Stimulated activated CD4-positive, alpha-beta T cell treated with anti-CD3 and anti-CD28 coated beads, Interleukin-4, amount 100 ng/mL, for 1 hour (primary cell): ENCODE data around the gene STK24.

Experiments
- DNase-seq: peaks from one replicate; pipeline ENCODE4 v3.0.0-alpha.2; 2020

Gene STK24

GRCh38 chr13:98508280-98508679, 68.6 kb downstream of the STK24 start:
- DNase-seq = no peak

GRCh38 chr13:98507282-98507797, 69.6 kb downstream of the STK24 start:
- DNase-seq = no peak

- no peak for DNase-seq
Observed at GRCh38 chr13:98506728-98507230, 70.1 kb downstream of the STK24 start.

DNA sequence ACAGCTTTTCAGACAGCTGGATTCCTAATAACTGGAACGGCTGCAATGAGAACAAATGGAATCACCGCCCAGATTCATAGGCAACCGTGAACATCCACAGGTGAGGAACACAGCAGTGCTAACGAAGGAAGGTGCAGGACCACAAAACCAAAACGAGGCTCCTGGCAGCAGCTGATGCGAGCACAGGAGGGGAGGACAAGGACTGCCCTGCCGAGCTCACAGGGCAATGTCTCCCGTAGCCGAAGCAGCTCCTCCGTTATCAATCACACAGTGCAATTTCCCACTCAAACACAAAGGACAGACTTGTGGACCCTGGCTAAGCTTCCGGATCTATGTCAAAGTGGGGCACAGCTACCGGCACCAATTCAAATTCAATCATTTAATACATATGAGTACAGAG, 70.6 kb downstream of the STK24 start:
- no peak for DNase-seq

DNA sequence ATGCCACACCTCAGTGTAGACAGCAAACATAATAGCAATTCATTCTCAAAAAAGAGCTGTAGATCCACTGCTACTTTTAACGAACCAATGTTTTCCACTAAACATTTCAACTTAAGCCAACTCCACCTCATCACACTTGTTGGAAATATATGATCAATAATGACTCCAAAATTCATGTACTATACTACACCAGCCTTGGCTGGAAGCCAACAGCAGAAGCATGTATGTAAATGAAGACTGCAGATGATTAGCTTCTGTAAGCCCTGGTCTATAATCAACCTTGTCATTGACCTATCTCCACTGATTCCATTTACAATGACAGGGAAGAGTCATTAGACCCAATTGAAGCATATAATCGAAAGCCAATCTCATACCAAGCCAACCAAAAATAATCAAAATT, 71.7 kb downstream of the STK24 start:
- DNase-seq = no peak

- DNase-seq = no peak
Observed at GRCh38 chr13:98504371-98504963, 72.4 kb downstream of the STK24 start.

DNA sequence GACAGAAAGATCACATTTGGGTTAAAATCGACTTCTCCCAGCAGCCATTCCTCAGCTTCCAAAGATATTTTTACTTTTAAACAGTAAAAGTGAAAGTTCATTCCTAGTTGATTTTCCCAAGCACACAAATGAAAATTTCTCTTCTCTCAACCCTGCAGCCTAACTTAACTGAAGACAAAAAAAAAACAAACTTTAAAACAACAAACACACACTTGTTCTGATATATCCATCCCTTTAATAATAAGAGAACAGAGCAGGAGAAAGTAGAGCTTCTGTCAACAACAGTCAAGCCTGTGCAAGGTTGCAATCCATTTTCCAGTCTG, 72.9 kb downstream of the STK24 start:
- DNase-seq = no peak

DNA sequence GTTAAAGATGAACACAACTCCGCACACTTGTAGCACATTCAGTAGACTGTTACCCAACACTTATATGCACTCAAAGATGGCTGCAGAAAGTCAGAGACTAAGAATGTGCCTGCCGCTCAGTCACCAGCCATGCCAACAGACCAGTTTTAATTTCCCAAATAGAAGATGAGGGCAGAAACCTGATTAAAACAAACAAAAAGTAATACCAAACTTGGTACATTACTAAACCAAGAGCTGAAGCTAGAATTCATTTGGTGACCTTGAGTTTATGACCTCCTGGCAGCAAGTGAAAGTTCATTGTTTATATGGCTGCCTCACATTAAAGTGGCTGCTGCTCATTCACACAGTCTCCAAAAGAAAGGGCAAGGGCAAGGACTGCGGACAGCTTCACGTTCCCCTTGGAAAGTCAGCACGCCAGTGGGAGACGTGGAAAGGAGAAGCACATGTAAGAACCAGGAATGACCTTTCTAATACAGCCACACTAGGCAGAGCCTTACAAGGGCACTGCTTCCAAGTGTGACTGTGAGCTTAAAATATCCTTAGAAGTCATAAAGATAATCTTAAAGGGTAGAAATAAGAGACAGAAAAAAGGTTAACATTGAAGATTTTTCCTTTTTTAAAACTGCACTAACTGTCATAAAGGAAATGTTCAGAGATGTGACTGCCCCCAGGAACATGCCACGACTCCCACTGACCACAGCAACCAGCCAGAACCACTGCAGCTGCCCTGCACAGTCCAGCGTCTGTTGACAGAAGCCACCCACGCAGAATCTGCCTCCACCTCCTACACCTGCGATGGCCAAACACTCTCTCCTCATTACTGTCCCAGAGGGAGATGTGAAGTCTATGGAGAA, 73.5 kb downstream of the STK24 start:
- DNase-seq = no peak

- DNase-seq = no peak
Observed at GRCh38 chr13:98500963-98501421, 75.9 kb downstream of the STK24 start.

DNA sequence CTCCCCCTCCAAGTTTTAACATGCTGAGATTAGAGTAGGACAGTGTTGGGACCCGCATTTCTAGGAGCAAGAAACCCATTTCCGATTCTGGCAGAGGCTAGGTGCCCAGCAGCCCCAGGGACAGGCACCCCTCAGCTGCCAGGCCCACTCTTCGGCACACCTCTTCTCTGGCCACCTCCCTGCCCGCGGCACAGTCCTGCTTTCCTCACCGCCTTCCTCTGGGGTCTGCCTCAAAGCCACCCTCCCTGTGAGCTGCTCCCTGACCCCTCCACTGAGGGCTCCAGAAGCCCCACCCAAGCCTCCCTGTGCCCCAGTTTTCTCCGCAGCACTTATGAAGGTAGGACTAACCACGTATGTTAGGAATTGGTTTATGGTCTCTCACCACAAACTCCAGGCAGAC, 79.9 kb downstream of the STK24 start:
- DNase-seq = no peak

GRCh38 chr13:98496479-98496791, 80.5 kb downstream of the STK24 start:
- no peak for DNase-seq

DNA sequence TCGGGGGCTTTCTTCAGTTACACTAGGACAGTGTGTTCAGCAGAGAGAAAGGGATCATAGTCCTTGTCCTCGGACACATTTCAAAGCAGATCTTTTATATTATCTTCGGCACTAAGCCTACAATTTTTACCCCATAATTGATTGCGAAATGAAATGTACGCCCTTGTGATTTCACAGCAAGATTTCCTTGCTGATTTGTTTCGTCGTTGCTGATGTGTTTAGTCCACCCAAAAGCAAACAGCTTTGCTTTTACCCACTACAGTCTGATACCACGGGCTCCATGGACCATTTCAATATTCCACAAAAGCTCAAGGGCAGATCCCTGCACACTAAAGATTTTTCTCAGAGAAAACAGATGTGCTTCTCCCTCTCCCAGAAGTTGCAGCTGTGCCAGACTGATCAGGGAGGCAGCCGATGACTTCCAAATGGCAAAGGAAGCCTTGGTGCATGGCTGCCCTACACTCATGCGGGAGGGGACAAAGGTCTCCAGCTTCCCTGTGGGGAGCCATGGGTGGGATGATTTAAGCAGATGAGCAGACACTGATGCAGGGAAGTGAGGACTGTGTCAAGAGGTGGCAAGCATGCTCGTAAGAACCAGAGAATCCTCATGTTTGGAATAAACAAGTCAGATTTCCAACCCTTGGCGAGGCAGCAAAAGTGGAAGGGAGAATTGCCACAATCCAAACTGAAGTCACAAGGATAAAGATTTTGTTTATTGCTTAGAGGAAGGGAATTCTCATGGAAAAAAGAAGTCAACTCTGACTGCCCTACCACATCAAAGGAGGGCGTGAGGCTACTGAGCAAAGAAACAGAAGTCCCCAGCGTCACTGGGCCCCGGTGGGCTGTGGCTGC, 81.1 kb downstream of the STK24 start:
- DNase-seq = no peak

DNA sequence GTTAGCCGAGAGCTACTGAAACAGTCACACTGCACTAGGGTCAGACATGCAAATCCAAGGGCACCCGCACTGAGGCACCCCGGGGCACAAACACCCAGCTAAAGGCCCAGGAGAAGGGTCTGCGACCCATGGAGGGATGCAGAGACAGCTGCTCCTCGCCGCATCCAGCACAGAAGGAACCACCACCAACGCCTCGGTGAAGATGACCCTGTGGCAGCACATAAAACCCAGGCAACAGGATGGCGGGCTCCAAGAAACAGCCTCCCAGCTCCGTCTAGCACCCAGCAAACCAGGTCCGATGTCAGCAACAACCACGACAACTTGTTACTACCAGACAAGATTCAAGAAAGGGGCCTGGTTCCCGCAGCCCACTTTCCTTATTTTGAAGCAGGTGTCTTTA, 82.1 kb downstream of the STK24 start:
- no peak for DNase-seq

GRCh38 chr13:98493042-98493712, 83.7 kb downstream of the STK24 start:
- DNase-seq = no peak

GRCh38 chr13:98492335-98493041, 84.4 kb downstream of the STK24 start:
- no peak for DNase-seq

GRCh38 chr13:98490866-98491265, 86.0 kb downstream of the STK24 start:
- no peak for DNase-seq

GRCh38 chr13:98490195-98490836, 86.6 kb downstream of the STK24 start:
- no peak for DNase-seq

- no peak for DNase-seq
Observed at GRCh38 chr13:98489446-98490194, 87.3 kb downstream of the STK24 start.

- DNase-seq = no peak
Observed at GRCh38 chr13:98488736-98489135, 88.2 kb downstream of the STK24 start.

DNA sequence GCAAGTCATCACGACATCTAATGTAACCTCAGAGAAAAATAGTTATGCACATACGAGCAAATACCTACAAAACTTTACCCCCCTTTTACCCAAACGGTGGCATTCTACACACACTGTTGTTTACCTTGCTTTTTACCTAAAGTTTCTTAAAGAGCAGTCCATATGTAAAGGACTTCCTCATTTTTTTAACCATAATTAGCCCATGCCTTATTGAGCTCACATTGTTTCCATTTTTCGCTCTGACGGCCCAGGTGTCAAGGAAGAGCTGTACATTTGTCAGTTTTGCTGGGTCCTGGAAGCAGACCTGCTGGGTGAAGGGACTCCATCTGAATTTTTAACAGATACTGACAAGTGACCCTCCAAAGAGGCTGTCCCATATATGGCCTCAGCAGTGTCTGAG, 89.4 kb downstream of the STK24 start:
- no peak for DNase-seq

- DNase-seq = no peak
Observed at GRCh38 chr13:98487016-98487415, 89.9 kb downstream of the STK24 start.
